Mononuclear cell (primary cell): ENCODE data around the gene GMPPA. TPM values are rescaled to one million over a fixed set of nuclear protein-coding genes. Genes with fewer than 3 reads are reported as not detected.

Experiments
- H3K27me3 ChIP-seq: 2 replicates; pipeline ENCODE4 v1.6.0; 2011; ENCODE audit warnings: low read length, control low read depth; ENCODE audit not compliant: insufficient read depth
- H3K4me1 ChIP-seq: 2 replicates; pipeline ENCODE4 v1.5.1; 2011; ENCODE audit warnings: mild to moderate bottlenecking, low read length, control low read depth; ENCODE audit not compliant: insufficient read depth
- H3K4me3 ChIP-seq: 2 replicates; pipeline ENCODE4 v1.5.1; 2011; ENCODE audit warnings: mild to moderate bottlenecking, low read length, moderate library complexity
- H3K9me3 ChIP-seq: 2 replicates; pipeline ENCODE4 v1.5.1; 2011; ENCODE audit warnings: low read depth, mild to moderate bottlenecking, control low read depth, low read length
- total RNA-seq: library from RNA; depleted of rRNA; stranded (reverse); fragments of >200 nt; gene quantifications from one replicate; pipeline ENCODE4 v1.2.3, GENCODE V29; 2012

The GMPPA gene
- total RNA-seq, 1 donor: 12.0 TPM

DNA sequence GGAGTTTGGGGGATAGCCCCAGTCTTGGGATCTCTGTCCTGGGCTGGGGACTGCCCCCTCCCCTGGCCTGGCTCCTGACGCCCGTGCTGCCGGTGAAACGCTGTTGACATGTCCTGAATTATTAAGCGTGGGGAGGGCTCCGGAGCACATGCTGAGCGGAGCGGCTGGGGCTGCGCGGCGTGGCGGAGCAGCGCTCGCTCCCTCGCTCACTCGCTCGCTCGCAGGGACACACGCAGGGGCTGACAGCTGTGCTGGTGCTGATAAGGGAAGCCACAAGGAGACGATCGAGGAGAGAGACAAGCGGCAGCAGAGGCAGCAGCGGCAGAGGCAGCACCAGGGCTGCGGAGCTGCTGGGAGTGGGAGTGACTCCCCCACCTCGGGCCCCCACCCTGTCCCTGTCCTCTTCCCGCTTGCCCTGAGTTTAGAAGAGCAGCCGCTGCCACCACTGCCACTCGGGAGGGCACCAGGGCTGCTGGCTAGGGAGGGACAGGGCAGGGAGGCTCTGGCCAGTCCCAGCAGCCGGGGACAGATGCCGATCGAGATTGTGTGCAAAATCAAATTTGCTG is 15.6 kb downstream of the GMPPA start, which contains the start of gene ASIC4:
Gene ASIC4 (plus strand): TSS at position 287 of the 566 bp plus-strand sequence. CDS start 243 bp downstream, at position 530.
- Histone ChIP-seq H3K4me3 (no peak within 1 kb of the TSS), H3K27me3 (peaks cover 42% of the 10 kb centered on the region), H3K9me3 (no peaks in the 10 kb centered on the region), H3K4me1 (peaks cover 11% of the 10 kb centered on the region)

DNA sequence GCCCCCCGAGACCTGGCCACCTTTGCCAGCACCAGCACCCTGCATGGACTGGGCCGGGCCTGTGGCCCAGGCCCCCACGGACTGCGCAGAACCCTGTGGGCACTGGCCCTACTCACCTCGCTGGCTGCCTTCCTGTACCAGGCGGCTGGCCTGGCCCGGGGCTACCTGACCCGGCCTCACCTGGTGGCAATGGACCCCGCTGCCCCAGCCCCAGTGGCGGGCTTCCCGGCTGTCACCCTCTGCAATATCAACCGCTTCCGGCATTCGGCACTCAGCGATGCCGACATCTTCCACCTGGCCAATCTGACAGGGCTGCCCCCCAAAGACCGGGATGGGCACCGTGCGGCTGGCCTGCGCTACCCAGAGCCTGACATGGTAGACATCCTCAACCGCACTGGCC is 16.1 kb downstream of the GMPPA start:
- H3K4me3 ChIP-seq: no peak overlapping the region
- peaks cover 7% of the 10 kb centered on the region for H3K4me1 ChIP-seq
- H3K27me3 ChIP-seq: peaks cover 38% of the 10 kb centered on the region
- no peaks in the 10 kb centered on the region for H3K9me3 ChIP-seq

DNA sequence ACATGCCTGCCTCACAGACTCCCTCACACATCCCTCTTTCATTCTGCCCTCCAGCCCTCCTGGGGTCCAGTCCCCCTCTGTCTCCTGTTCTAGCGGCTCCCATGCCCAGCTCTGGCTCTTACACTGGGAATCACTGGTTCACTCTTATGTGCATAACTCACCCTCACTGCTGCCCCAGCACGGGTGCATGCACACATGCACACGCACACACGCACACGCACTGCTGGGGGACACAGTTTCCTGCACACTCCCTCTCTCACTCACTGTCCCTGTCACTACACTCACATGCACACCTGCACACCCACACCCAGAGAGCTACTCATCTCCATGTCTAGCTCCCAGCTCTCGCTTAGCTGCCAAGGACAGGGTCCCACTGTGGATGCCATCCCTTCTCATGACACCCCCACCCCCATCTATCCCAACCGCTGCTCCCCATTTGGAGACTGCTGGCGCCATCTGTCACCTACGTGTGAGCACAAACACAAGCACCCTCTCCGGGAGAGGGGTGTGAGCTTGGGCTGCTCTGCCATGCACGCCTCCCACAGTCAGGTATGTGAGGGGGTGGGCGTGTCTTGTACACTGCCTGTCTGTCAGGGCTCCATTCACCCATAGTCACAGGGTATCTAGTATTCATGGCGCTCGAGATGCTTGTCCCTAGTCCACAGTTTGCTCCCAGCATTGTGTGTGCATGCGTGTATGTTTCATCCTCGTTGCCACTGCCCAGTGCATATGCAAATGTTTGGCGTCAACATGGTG is 17.4 kb downstream of the GMPPA start:
- Histone ChIP-seq H3K4me3 (no peak overlapping the region), H3K27me3 (peaks cover 36% of the 10 kb centered on the region), H3K9me3 (no peaks in the 10 kb centered on the region), H3K4me1 (no peaks in the 10 kb centered on the region)

DNA sequence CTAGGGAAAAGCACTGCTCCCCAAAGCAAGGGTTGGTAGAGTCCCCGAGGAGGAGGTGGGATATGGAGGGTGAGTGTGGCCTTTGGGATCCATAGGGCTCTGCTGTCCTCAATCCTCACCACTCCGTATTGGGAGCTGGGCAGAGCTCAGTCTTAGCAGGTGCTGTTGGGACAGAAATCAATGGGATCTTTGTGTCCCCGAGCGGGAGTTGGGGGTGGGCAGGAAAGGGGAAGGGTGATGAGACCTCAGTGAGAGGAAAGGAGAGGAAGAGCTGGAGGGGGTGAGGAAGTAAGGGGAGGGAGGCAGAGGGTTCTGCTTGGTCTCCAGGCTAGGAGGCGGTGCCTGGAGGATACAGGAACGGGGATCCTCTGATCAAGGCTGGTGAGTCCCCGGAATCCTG is 18.2 kb downstream of the GMPPA start:
- Histone ChIP-seq H3K4me3 (no peak overlapping the region), H3K9me3 (no peaks in the 10 kb centered on the region), H3K27me3 (peaks cover 40% of the 10 kb centered on the region), H3K4me1 (no peaks in the 10 kb centered on the region)

DNA sequence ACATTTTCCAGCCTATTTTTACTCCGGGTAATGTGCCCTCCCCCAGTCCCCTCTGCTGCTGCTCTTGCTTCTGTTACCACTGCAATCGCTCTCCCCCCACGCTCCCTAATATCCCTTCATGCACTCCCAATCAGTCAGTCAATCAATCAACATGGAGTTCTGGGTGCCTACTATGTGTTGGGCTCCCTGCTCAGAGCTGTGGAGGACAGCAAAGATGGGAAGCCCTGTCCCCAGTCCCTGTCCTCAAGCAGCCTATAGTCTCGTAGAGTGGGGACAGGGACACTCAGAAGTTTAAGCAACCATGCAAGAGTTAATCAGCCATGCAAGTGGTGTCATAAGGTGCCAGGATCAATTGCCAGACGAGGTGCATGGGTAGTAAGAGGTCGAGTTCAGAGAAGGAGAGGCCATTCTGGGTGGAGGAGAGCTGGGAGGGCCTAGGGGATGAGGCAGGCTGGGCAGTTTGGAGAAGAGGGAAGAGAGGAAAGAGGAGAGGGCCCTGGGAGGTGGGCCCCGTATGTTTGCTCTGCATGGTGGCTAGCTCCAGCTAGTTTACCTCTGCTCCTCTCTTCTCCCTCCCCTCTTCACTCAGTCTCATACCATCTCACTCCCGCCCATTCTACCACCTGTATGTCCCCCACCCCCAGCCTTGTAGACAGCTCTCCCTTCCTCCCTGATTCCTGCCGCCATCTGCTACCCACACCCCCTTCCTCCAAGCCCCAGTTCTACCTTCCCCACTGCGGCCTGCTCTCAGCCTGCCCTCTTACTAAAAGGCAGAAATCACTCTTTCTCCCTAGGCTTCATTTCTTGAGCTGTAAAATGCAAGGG is 19.5 kb downstream of the GMPPA start:
- no peak overlapping the region for H3K4me3 ChIP-seq
- H3K9me3 ChIP-seq: no peaks in the 10 kb centered on the region
- H3K27me3 ChIP-seq: peaks cover 36% of the 10 kb centered on the region
- no peaks in the 10 kb centered on the region for H3K4me1 ChIP-seq

DNA sequence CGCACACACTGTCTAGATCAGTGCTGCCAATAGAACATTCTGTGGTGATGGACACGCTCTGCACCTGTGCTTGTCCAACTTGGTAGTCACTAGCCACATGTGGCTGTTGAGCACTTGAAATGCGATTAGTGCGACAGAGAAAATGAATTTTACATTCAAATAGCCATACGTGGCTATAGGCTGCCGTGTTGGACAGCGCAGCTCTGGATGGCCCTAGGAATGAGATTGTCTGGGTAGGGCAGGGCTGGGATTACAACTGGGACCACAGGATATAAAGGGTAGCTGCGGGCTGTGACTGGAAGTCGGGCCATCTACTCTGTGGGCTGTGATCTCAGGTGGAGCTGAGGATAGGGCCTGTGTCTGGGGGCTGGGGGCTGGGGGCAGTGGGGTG is 20.8 kb downstream of the GMPPA start:
- Histone ChIP-seq H3K9me3 (no peaks in the 10 kb centered on the region), H3K27me3 (peaks cover 38% of the 10 kb centered on the region), H3K4me1 (no peaks in the 10 kb centered on the region), H3K4me3 (no peak overlapping the region)

DNA sequence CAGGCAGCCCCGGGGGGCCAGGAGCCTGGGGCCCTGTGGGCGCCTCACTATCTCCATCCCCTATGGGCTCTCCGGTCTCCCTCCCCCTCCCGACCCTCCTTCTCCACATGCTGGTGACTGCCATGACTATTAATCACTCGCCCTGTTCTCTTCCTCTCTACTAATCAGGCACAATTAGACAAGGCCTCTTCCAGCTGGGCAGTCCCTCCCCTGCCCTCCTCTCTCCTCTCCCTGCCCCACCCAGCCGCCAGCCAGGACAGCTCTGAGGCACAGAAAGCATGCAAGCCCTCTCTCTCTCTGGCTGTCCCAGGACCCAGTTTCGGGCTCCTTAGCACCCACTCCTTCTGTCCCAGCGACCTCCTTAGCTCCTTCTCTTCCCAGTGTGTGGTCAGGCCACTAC is 21.4 kb downstream of the GMPPA start:
- Histone ChIP-seq H3K4me3 (no peak overlapping the region), H3K4me1 (no peaks in the 10 kb centered on the region), H3K27me3 (peaks cover 39% of the 10 kb centered on the region), H3K9me3 (no peaks in the 10 kb centered on the region)

DNA sequence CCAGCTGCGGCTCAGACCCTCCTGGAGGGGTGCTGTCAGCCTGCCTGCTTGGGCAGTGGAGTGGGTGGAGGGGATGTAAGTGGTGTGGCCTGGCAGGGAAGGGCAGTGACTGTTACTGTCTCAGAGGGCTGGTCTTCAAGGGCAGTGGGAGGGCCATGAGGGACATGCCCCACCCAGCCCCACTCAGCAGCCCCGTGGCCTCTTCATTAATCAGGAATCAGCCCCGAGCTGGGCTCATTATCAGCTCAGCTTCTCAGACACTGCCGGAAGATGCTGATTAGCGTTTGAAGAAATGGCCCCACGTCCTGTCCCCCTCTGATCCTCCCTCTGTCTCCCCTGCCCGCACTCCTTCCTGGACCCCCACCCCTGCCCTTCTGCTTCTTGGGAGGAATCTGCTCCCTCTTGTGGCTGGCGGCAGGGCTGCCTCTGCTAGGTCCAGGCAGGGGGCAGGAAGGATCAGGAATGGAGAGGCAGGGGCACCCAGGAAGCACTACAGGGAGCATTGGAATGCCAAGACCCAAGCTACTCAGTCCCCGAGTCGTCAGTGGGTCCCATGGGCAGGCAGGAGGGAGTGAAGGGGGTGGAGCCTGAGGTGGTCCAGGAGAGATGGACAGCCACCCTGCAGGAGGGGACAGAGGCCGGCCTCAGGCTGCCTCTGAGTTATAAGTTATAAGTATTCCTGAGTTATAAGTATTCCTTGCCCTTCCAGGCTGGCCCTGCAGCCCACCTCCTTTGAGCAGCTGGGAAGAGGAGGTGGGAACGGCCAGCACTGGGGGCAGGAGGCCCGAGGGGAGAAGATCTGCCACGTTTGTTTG is 22.6 kb downstream of the GMPPA start:
- peaks cover 42% of the 10 kb centered on the region for H3K27me3 ChIP-seq
- no peaks in the 10 kb centered on the region for H3K4me1 ChIP-seq
- H3K9me3 ChIP-seq: no peaks in the 10 kb centered on the region
- no peak overlapping the region for H3K4me3 ChIP-seq

DNA sequence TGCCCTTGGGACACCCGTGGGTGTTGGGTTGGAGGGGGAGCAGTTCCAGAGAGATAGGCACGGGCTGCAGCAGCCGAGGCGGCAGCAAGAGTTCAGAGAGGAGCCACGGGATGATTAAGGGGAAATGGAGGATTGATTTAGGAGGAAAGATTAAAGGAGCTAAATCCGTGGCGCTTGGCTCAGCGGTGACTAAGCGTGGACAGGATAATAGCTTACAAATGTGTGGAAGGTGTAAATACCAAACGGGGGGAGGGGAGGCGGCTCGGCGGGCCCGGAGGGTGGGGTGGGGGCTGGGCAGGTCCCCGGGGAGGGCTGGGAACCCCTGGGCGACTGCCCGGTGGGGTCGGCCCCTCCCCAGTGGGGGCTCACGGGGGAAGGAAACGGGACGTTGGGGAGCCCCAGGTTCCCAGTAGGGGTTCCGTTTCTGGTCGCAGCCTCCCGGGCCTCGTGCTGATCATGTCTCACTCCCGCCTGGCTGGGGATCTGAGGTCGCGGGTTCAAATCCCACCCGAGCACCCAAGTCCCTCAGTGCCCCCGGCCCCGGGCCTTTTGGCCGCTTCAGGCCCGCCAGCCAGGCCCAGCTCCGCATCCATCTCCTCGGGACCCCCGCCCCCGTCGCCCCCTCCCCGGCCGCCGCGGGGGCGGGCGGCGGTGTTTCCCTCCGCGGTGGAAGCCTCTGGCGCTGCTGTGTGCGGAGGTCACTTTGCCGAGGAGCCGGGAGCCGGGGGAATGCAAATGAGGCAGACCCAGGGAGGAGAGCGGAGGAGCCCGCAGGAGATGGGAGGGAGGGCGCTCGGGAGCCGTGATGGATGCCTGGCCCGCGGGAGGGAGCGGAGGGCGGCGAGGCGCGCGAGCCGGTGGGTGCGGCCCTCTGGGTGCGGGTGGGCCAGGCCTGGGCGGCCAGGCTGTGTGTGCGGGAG is 23.7 kb downstream of the GMPPA start:
- Histone ChIP-seq H3K9me3 (no peaks in the 10 kb centered on the region), H3K4me1 (no peaks in the 10 kb centered on the region), H3K4me3 (no peak overlapping the region), H3K27me3 (peaks cover 42% of the 10 kb centered on the region)

DNA sequence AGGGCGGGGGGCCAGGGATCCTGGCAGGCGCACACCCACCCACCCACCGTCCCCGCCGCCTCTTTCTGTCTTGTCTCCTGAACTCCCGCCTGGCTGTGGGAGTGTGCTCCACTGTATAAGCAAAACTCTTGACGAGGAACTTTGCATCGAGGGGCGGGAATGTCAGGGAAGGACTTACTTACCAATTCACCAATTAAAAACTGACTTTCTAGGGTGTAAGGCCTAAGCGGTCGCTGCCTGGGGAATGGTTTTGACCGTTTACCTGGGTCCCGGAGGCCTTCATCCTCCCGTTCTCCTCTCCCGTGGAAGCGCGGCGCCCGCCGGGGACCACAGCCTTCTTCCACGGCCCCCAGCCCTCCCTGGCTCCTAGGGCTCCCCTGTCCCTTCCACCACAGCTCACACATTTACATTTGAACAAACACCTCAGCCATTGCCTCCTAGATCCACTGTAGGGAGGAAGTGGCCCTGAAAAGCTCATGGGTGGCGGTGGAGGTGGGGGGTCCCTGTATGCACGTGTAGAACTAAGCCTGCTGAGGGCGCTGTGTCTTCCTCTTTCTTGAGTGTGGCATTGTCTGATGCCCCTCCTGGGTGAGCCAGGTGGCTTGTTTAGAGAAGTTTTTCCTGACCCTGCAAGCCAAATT is 24.5 kb downstream of the GMPPA start:
- Histone ChIP-seq H3K4me3 (no peak overlapping the region), H3K9me3 (no peaks in the 10 kb centered on the region), H3K27me3 (peaks cover 45% of the 10 kb centered on the region), H3K4me1 (no peaks in the 10 kb centered on the region)

DNA sequence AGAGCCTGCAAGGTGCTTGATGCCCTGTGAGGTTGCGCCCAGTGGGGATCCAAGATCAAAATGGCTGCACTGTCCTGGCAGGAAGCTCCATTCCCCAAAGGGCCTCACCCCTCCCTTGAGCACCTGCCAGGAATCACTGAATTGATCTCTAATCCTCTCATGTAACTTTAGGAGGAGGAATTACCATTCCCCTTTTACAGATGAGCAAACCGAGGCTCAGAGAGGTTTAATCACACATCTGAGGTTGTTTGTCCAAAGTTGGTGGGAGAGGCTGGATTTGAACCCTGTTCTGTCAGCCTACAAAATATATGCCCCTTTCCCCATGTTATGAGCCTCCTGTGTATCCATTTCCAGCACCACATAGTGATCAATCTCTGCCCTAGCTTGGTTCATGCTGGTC is 26.1 kb downstream of the GMPPA start:
- Histone ChIP-seq H3K27me3 (peaks cover 56% of the 10 kb centered on the region), H3K4me3 (no peak overlapping the region), H3K4me1 (no peaks in the 10 kb centered on the region), H3K9me3 (no peaks in the 10 kb centered on the region)

DNA sequence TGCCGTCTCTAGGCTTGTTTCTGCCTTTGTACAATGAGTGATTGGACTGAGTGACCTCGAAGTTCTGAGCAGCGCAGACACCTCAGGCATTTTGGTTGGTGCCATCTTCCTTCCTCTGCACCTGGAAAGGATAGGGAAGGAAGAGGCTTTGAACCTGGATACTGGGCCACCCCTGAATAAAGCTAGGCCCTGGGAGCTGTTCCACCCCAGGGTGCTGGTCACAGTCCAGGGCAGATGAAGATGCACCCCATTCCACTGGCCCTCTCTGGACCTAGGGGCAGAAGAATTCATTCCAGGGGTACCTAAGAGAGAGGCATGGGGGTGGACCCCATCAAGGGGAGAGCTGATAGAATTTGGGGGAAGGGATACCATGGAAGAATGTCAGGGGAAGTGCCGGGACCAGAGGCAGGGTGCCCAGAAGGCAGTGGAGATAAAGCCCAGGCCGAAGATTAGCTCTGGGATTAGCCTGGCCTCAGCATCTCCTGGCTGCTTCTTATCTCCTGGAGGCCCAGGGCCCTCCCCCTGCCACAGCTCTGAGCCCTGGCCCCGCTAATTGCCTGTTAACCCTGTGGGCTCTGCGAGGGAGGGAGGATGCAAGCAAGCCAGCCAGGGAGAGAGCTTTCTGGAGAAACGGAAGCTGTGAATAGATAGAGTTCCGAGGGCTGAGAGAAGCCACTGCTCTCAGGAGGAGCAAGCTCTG is 27.0 kb downstream of the GMPPA start:
- H3K4me3 ChIP-seq: no peak overlapping the region
- H3K9me3 ChIP-seq: no peaks in the 10 kb centered on the region
- H3K27me3 ChIP-seq: peaks cover 61% of the 10 kb centered on the region

More for the DNA sequence above, 27.0 kb downstream of the GMPPA start:
- H3K4me1 ChIP-seq: no peaks in the 10 kb centered on the region
